ENCODE measurements around the gene PEMT. TPM values are rescaled to one million over a fixed set of nuclear protein-coding genes. Genes with fewer than 3 reads are reported as not detected.

PEMT gene
- total RNA-seq, 1 donor from 2014 or later = 41.9 TPM

- TF ChIP-seq, protein P1, sequence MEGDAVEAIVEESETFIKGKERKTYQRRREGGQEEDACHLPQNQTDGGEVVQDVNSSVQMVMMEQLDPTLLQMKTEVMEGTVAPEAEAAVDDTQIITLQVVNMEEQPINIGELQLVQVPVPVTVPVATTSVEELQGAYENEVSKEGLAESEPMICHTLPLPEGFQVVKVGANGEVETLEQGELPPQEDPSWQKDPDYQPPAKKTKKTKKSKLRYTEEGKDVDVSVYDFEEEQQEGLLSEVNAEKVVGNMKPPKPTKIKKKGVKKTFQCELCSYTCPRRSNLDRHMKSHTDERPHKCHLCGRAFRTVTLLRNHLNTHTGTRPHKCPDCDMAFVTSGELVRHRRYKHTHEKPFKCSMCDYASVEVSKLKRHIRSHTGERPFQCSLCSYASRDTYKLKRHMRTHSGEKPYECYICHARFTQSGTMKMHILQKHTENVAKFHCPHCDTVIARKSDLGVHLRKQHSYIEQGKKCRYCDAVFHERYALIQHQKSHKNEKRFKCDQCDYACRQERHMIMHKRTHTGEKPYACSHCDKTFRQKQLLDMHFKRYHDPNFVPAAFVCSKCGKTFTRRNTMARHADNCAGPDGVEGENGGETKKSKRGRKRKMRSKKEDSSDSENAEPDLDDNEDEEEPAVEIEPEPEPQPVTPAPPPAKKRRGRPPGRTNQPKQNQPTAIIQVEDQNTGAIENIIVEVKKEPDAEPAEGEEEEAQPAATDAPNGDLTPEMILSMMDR (IDR thresholded peaks at IDR 0.05; ENCODE audit: unreplicated experiment) = no peak
- Mint-ChIP-seq H3K27ac (no peak overlapping the region), H3K9me3 (peaks cover 6% of the 10 kb centered on the region), H3K36me3 (no peaks in the 10 kb centered on the region), H3K27me3 (ENCODE audit: low read depth) (no peaks in the 10 kb centered on the region), H3K4me3 (no peak overlapping the region), H3K4me1 (peaks cover 2% of the 10 kb centered on the region)
- DNase-seq (ENCODE audit: low spot score in 2 of 2, unreplicated experiment in 2 of 2) = no peak
These were observed 58.5 kb downstream of the PEMT start for GRCh38 chr17:17532991-17533390.

DNA sequence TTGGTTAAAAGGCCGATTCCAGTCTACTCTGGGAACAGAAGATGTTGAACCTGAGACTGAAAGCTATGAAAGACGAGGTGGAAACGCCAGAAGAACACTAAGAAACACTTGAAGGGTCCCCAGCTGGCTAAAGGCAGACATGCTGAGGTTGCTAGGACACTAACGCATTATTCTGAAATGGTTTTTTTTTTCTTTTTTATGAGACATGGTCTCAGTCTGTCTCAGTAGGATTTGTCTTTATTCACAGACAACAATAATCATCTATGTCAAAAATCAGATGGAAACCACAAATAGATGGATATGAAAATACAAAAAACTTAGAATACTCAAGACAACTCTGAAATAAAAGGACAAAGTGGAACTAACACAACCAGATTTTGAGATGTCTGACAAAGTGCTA is 60.4 kb downstream of the PEMT start:
- H3K27me3 Mint-ChIP-seq (ENCODE audit: low read depth) = no peaks in the 10 kb centered on the region
- TF ChIP-seq, protein P1 (IDR thresholded peaks at IDR 0.05; ENCODE audit: unreplicated experiment) = no peak
- H3K4me1 Mint-ChIP-seq = peaks cover 2% of the 10 kb centered on the region
- DNase-seq (ENCODE audit: low spot score in 2 of 2, unreplicated experiment in 2 of 2) = no peak
- peaks cover 6% of the 10 kb centered on the region for H3K9me3 Mint-ChIP-seq
- no peak overlapping the region for H3K4me3 Mint-ChIP-seq
- no peaks in the 10 kb centered on the region for H3K36me3 Mint-ChIP-seq
- no peak overlapping the region for H3K27ac Mint-ChIP-seq

DNA sequence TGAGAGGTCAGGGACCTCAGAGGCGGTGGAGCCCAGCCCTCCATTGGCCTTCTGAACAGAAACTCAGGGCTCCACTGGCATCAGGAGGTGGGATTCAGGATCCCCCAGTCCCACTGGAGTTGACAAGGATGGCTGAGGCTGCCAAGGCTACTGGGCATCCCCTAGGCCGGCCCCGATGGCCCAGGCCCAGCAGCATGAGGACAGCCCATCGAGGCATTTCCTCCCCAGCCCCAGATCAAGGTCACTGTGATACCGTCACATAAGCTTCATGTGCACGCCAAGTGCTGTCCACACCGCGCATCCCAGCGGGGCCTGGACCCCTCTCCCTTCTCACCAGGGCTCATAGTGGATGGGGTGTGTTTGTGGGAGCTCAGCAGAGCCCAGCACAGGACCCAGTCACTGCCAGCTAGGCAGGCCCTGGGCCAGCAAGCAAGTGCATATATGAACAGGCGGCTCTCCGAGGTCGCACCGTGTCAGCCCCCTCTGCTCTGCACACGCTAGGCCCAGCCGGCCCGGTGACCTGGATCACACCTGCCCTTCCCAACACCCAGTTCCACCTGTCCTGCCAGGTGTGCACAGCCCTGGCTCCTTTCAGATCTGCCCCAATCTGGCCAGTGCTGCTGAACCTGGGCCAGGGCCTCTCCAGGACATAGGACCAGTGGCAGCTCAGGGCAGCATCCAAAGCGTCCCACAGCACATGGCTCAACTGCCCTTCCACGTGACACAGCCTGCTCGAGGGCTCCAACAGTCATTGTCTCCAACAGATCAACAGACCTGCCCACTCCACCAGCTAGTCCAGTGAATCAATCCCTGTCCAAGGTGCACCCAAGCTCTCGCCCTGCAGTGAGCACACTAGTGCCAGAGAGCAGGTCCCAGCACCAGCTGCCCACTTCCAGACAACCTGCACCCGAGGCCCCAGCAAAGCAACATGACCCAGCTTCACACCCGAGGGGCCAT is 62.5 kb downstream of the PEMT start:
- H3K27ac Mint-ChIP-seq = no peak overlapping the region
- DNase-seq (ENCODE audit: low spot score in 2 of 2, unreplicated experiment in 2 of 2) = no peak
- H3K27me3 Mint-ChIP-seq (ENCODE audit: low read depth) = no peaks in the 10 kb centered on the region
- peaks cover 6% of the 10 kb centered on the region for H3K9me3 Mint-ChIP-seq
- TF ChIP-seq, protein P1 (IDR thresholded peaks at IDR 0.05; ENCODE audit: unreplicated experiment) = no peak
- H3K36me3 Mint-ChIP-seq = no peaks in the 10 kb centered on the region
- H3K4me1 Mint-ChIP-seq = peaks cover 2% of the 10 kb centered on the region
- no peak overlapping the region for H3K4me3 Mint-ChIP-seq

DNA sequence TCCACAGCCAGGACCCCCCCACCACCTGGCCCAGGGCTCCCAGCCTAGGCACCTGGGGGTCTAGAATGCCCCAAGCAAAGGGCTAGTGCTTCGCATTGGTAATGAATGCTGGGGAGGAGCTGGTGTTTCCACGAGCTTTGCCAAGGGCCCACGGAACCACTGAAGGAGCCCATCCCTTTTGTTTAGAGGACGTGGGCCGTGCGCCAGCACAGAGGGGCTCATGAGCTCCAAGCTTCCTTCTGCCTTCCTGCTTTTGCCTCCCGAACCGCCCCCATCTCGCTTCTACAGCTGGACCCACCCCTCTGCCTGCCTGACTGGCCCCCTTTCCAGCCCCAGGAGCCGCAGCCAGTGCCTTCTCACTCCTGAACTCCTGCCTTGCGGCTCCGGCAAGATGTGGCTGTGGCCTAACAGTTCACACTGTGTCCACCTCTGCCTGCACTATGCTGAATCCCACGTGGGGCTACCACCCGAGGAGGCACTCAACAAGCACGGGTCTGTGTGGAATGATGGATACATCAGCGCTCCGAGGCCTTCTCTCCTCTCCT is 63.5 kb downstream of the PEMT start:
- H3K27me3 Mint-ChIP-seq (ENCODE audit: low read depth) = no peaks in the 10 kb centered on the region
- no peak overlapping the region for H3K27ac Mint-ChIP-seq
- H3K4me1 Mint-ChIP-seq = peaks cover 2% of the 10 kb centered on the region
- DNase-seq (ENCODE audit: low spot score in 2 of 2, unreplicated experiment in 2 of 2) = no peak
- peaks cover 6% of the 10 kb centered on the region for H3K9me3 Mint-ChIP-seq
- H3K4me3 Mint-ChIP-seq = no peak overlapping the region
- H3K36me3 Mint-ChIP-seq = no peaks in the 10 kb centered on the region
- TF ChIP-seq, protein P1 (IDR thresholded peaks at IDR 0.05; ENCODE audit: unreplicated experiment) = no peak

DNA sequence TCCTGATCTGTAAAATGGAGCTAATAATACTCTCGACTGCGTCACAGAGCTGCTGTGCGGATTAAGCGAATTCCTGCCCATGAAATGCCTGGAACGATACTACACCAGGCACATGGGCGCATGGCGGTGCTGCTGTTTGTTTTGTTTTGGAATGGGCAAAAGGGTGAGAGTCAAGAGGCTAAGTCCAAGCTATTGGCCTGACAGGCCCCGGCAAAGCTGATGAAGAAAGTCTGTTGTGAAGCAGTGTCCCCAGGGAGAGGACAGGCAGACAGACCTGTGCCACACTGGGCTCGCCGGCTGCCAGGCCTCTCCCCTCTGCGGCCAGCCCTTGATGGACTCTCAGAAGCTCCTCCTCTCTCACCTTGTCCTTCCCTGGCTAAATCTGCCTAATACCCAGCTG is 64.0 kb downstream of the PEMT start:
- Mint-ChIP-seq H3K9me3 (peaks cover 6% of the 10 kb centered on the region), H3K27me3 (ENCODE audit: low read depth) (no peaks in the 10 kb centered on the region), H3K27ac (no peak overlapping the region), H3K4me1 (peaks cover 7% of the 10 kb centered on the region), H3K4me3 (no peak overlapping the region), H3K36me3 (no peaks in the 10 kb centered on the region)
- TF ChIP-seq, protein P1 (IDR thresholded peaks at IDR 0.05; ENCODE audit: unreplicated experiment) = no peak
- DNase-seq (ENCODE audit: low spot score in 2 of 2, unreplicated experiment in 2 of 2) = no peak

Measured in mesothelial cell of epicardium (in vitro differentiated cells).